MCF 10A (cell line): Measurements from ENCODE around the gene UNC79. TPM values are rescaled to one million over a fixed set of nuclear protein-coding genes. Genes with fewer than 3 reads are reported as not detected.

Source experiments
- BruUV-seq: library from RNA; stranded (reverse); fragments of 400-500 nt; replicated peaks from 2 replicates; lab custom pipeline; 2021; lab: Mats Ljungman, UMichigan
- CTCF ChIA-PET: fragments of 300-600 bp; sonication (Branson Sonifier 250); formaldehyde crosslinking; extraction: SDS; loops from one replicate; lab custom pipeline; 2021; ENCODE audit warnings: antibody characterized with exemption, inconsistent platforms; lab: Yijun Ruan, JAX
- POLR2A ChIA-PET: fragments of 300-600, 350-650 bp; sonication (Branson Sonifier 250); formaldehyde crosslinking; extraction: SDS; loops from one replicate; lab custom pipeline; 2020; ENCODE audit warnings: antibody characterized with exemption, inconsistent platforms; lab: Yijun Ruan, JAX
- DNase-seq: peaks from one replicate; pipeline ENCODE4 v3.0.0-alpha.2; 2018; ENCODE audit not compliant: unreplicated experiment
- H3K27ac Mint-ChIP-seq: one replicate; pipeline ENCODE4 v1.8.0; 2022; ENCODE audit warnings: mild to moderate bottlenecking, low read depth, mixed read lengths; ENCODE audit not compliant: unreplicated experiment
- H3K27me3 Mint-ChIP-seq: one replicate; pipeline ENCODE4 v1.8.0; 2022; ENCODE audit warnings: mixed read lengths; ENCODE audit not compliant: insufficient read depth, unreplicated experiment
- H3K36me3 Mint-ChIP-seq: one replicate; pipeline ENCODE4 v1.8.0; 2022; ENCODE audit warnings: mild to moderate bottlenecking, moderate library complexity, mixed read lengths; ENCODE audit not compliant: insufficient read depth, unreplicated experiment
- H3K4me1 Mint-ChIP-seq: one replicate; pipeline ENCODE4 v1.8.0; 2022; ENCODE audit warnings: mixed read lengths; ENCODE audit not compliant: insufficient read depth, unreplicated experiment
- H3K4me3 Mint-ChIP-seq: one replicate; pipeline ENCODE4 v1.8.0; 2022; ENCODE audit warnings: mild to moderate bottlenecking, moderate library complexity, mixed read lengths; ENCODE audit not compliant: unreplicated experiment
- H3K9me3 Mint-ChIP-seq: one replicate; pipeline ENCODE4 v1.8.0; 2022; ENCODE audit warnings: mixed read lengths; ENCODE audit not compliant: unreplicated experiment
- intact Hi-C: fragments of 100-400 bp; cut with micrococcal nuclease; formaldehyde crosslinking; loops from 2 replicates; pipeline ENCODE4 v1.14.1; 2022
- total RNA-seq: library from RNA; stranded (reverse); gene quantifications from 2 replicates; pipeline ENCODE4 v1.2.3, GENCODE V29; 2022
- TF ChIP-seq, protein P1 (sequence below): fragments of 200-600 bp; IDR thresholded peaks from one replicate; pipeline ENCODE4 v1.8.0; 2022; ENCODE audit warnings: antibody characterized with exemption, mild to moderate bottlenecking; ENCODE audit not compliant: unreplicated experiment

The UNC79 gene
- total RNA-seq, 1 experiment from 2014 or later = 0.05 TPM

DNA sequence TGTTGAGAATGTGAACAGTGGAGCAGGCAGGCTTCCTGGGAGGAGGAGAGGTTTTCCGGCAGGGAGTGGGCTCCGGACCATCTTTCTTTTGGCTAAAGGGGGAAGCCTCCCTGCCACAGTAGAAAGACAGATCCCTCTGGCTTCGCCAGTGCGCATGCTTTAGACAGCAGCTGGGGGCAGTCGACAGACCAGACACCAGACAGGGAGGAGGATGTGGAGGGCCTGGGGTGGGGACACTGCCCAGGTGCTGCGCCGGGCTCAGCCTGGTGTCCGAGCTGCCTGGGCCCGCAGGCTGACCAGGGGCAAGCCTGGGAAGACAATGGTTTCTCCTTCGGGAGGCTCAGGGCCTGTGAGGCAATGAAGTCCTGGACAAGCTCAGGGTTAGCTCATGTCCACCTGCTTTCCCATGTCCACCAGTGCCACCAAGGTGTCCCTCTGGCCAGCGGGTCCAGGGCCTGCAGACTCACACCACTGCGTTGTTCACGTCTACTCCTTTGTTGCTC lies 290.3 kb downstream of the UNC79 start:
- no peaks in the 10 kb centered on the region for H3K4me1 Mint-ChIP-seq
- ChIA-PET POLR2A (no interaction called here), CTCF (no interaction called here)
- H3K27ac Mint-ChIP-seq = no peak overlapping the region
- intact Hi-C loops = no loop called here
- peaks cover 15% of the 10 kb centered on the region for H3K9me3 Mint-ChIP-seq
- no peaks in the 10 kb centered on the region for H3K36me3 Mint-ChIP-seq
- no TSS peak for BruUV-seq
- TF ChIP-seq, protein P1, sequence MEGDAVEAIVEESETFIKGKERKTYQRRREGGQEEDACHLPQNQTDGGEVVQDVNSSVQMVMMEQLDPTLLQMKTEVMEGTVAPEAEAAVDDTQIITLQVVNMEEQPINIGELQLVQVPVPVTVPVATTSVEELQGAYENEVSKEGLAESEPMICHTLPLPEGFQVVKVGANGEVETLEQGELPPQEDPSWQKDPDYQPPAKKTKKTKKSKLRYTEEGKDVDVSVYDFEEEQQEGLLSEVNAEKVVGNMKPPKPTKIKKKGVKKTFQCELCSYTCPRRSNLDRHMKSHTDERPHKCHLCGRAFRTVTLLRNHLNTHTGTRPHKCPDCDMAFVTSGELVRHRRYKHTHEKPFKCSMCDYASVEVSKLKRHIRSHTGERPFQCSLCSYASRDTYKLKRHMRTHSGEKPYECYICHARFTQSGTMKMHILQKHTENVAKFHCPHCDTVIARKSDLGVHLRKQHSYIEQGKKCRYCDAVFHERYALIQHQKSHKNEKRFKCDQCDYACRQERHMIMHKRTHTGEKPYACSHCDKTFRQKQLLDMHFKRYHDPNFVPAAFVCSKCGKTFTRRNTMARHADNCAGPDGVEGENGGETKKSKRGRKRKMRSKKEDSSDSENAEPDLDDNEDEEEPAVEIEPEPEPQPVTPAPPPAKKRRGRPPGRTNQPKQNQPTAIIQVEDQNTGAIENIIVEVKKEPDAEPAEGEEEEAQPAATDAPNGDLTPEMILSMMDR = no peak
- H3K4me3 Mint-ChIP-seq = no peak overlapping the region
- DNase-seq = no peak
- no peaks in the 10 kb centered on the region for H3K27me3 Mint-ChIP-seq

DNA sequence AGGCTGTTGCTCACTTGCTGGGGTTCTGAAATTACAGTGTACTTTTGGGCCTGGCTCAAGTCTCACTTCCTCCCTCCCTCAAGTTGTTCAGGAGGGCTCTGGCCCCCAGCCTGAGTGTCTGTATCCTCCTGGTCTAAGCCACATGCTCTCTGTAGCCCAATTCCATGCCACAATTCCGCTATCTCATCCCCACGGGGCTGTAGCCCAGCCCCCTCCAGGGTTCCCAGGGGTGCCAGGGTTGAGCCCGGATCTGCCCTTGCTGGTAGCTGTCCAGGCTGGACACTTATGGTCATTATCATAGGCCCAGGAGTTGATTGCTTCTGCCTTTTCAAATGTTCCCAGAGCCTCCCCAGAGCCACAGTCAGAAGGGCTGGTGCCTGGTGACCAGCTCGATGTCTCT lies 292.3 kb downstream of the UNC79 start:
- peaks cover 15% of the 10 kb centered on the region for H3K9me3 Mint-ChIP-seq
- POLR2A ChIA-PET = no interaction called here
- intact Hi-C loops = no loop called here
- TF ChIP-seq, protein P1 = no peak
- DNase-seq = no peak
- H3K27me3 Mint-ChIP-seq = no peaks in the 10 kb centered on the region
- H3K4me1 Mint-ChIP-seq = no peaks in the 10 kb centered on the region
- no TSS peak for BruUV-seq
- CTCF ChIA-PET = no interaction called here
- no peaks in the 10 kb centered on the region for H3K36me3 Mint-ChIP-seq
- H3K27ac Mint-ChIP-seq = no peak overlapping the region
- no peak overlapping the region for H3K4me3 Mint-ChIP-seq

DNA sequence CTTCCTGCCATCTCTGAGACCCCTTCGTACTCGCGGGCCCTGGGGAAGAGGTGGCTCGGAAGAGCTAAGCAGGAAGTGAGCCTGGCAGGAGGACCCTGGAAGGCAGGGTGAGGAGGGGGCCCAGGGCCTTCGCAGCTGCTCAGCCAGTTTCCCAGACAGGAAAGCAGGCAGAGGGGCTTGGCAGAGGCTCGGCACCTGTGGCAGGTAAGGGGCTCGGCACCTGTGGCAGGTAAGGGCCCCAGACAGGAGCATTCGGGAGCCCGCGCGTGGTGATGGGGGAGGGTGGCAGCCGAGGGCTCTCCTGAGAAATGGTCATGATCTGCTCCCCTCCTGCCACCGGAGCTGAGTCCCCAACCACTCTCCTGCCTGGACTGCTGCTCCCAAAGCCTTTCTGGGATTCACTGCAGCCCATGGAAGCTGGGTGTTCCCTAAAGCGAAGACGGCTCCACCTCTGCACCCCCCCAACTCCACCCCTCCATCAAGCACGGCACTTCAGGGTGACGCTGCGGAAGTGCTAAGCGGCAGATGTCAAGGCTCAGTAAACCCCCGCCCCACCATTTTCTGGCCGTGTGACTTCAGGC lies 294.4 kb downstream of the UNC79 start:
- ChIA-PET CTCF (no interaction called here), POLR2A (no interaction called here)
- H3K27me3 Mint-ChIP-seq = no peaks in the 10 kb centered on the region
- H3K27ac Mint-ChIP-seq = no peak overlapping the region
- H3K9me3 Mint-ChIP-seq = peaks cover 15% of the 10 kb centered on the region
- H3K36me3 Mint-ChIP-seq = no peaks in the 10 kb centered on the region
- TF ChIP-seq, protein P1 = no peak
- H3K4me1 Mint-ChIP-seq = peaks cover 10% of the 10 kb centered on the region
- intact Hi-C loops = no loop called here
- no TSS peak for BruUV-seq
- H3K4me3 Mint-ChIP-seq = no peak overlapping the region
- DNase-seq = no peak

DNA sequence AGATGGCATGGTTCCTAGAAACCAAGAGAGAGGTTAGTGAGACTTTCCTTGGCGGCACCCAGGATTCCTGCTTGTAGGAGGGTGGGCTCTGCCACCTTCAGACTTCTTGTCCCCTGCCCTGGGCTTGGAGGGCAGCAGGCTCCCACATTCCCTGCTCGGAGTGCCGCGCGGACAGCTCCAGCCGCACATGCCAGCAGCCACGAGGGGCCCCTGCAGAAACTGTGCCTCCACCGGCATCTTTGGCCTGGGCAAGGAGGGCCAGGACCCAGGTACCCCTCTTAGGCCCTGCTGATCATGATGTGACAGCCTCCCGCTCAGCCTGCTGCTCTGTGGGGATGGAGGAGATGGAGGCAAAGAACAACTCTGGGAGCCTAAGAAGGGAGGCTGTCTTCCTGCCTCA lies 295.3 kb downstream of the UNC79 start:
- CTCF ChIA-PET = no interaction called here
- Mint-ChIP-seq H3K36me3 (no peaks in the 10 kb centered on the region), H3K27ac (no peak overlapping the region), H3K4me3 (no peak overlapping the region), H3K27me3 (no peaks in the 10 kb centered on the region), H3K9me3 (peaks cover 15% of the 10 kb centered on the region), H3K4me1 (peaks cover 13% of the 10 kb centered on the region)
- POLR2A ChIA-PET = no interaction called here
- intact Hi-C loops = no loop called here
- no TSS peak for BruUV-seq
- TF ChIP-seq, protein P1 = no peak
- no peak for DNase-seq
